Measurements from ENCODE around the gene PAPPA. TPM values are rescaled to one million over a fixed set of nuclear protein-coding genes. Genes with fewer than 3 reads are reported as not detected.

The PAPPA gene
- polyA plus RNA-seq, 1 donor from 2014 or later = 0.41 TPM

- H3K9ac ChIP-seq (ENCODE audit: low read length) = no peak overlapping the region
- H3K79me2 ChIP-seq (replicated peaks; ENCODE audit: insufficient read depth, low read length) = no peaks in the 10 kb centered on the region
- H3K27ac ChIP-seq (ENCODE audit: low read length) = no peak overlapping the region
- H3F3A ChIP-seq (ENCODE audit: insufficient read depth, low read length, poor library complexity, severe bottlenecking) = no peaks in the 10 kb centered on the region
- H3K9me3 ChIP-seq (ENCODE audit: low read length) = no peaks in the 10 kb centered on the region
- H3K27me3 ChIP-seq (ENCODE audit: insufficient read depth, low read depth, low read length) = no peaks in the 10 kb centered on the region
- no peaks in the 10 kb centered on the region for H3K9me2 ChIP-seq (ENCODE audit: insufficient read depth, low read length)
- no peak overlapping the region for H2AFZ ChIP-seq (ENCODE audit: low read depth, low read length)
- H3K4me2 ChIP-seq (ENCODE audit: low read length) = no peak overlapping the region
- no peak for TF ChIP-seq EZH2 (IDR thresholded peaks at IDR 0.05; ENCODE audit: borderline replicate concordance, insufficient read depth, low read length, poor library complexity, severe bottlenecking)
- TF ChIP-seq MXI1 (conservative IDR thresholded peaks at IDR 0.05; ENCODE audit: poor library complexity, severe bottlenecking) = no peak
- no peak for TF ChIP-seq POLR2AphosphoS5 (IDR thresholded peaks at IDR 0.05)
- no peak for TF ChIP-seq CTCF (IDR thresholded peaks at IDR 0.05; ENCODE audit: poor library complexity, severe bottlenecking)
- no peak for TF ChIP-seq TAF1 (IDR thresholded peaks at IDR 0.05; ENCODE audit: low read depth)
- TF ChIP-seq SMC3 (conservative IDR thresholded peaks at IDR 0.05; ENCODE audit: poor library complexity) = no peak
- TF ChIP-seq EP300 (conservative IDR thresholded peaks at IDR 0.05; ENCODE audit: poor library complexity, severe bottlenecking) = no peak
- no peak for TF ChIP-seq REST (IDR thresholded peaks at IDR 0.05; ENCODE audit: borderline replicate concordance)
- TF ChIP-seq RAD21 (conservative IDR thresholded peaks at IDR 0.05) = no peak
- no peaks in the 10 kb centered on the region for H4K20me1 ChIP-seq (ENCODE audit: insufficient read depth)
- no peaks in the 10 kb centered on the region for H3K36me3 ChIP-seq (ENCODE audit: insufficient read depth, low read length)
- no peak overlapping the region for H3K4me3 ChIP-seq (ENCODE audit: low read length)
These were observed 28.4 kb downstream of the PAPPA start for GRCh38 chr9:116181853-116182610.

- Histone ChIP-seq H3K79me2 (replicated peaks; ENCODE audit: insufficient read depth, low read length) (no peaks in the 10 kb centered on the region), H3F3A (ENCODE audit: insufficient read depth, low read length, poor library complexity, severe bottlenecking) (no peaks in the 10 kb centered on the region)
These were observed 29.3 kb downstream of the PAPPA start for GRCh38 chr9:116182876-116183275.

More at GRCh38 chr9:116182876-116183275, 29.3 kb downstream of the PAPPA start:
- no peak overlapping the region for H2AFZ ChIP-seq (ENCODE audit: low read depth, low read length)
- no peaks in the 10 kb centered on the region for H4K20me1 ChIP-seq (ENCODE audit: insufficient read depth)
- no peak overlapping the region for H3K27ac ChIP-seq (ENCODE audit: low read length)
- H3K4me2 ChIP-seq (ENCODE audit: low read length) = no peak overlapping the region
- TF ChIP-seq SMC3 (conservative IDR thresholded peaks at IDR 0.05; ENCODE audit: poor library complexity) = no peak
- TF ChIP-seq EP300 (conservative IDR thresholded peaks at IDR 0.05; ENCODE audit: poor library complexity, severe bottlenecking) = no peak
- TF ChIP-seq TAF1 (IDR thresholded peaks at IDR 0.05; ENCODE audit: low read depth) = no peak
- TF ChIP-seq CTCF (IDR thresholded peaks at IDR 0.05; ENCODE audit: poor library complexity, severe bottlenecking) = no peak
- TF ChIP-seq POLR2AphosphoS5 (IDR thresholded peaks at IDR 0.05) = no peak
- TF ChIP-seq EZH2 (IDR thresholded peaks at IDR 0.05; ENCODE audit: borderline replicate concordance, insufficient read depth, low read length, poor library complexity, severe bottlenecking) = no peak
- no peak for TF ChIP-seq REST (IDR thresholded peaks at IDR 0.05; ENCODE audit: borderline replicate concordance)
- no peak for TF ChIP-seq RAD21 (conservative IDR thresholded peaks at IDR 0.05)
- no peak for TF ChIP-seq MXI1 (conservative IDR thresholded peaks at IDR 0.05; ENCODE audit: poor library complexity, severe bottlenecking)
- H3K9ac ChIP-seq (ENCODE audit: low read length) = no peak overlapping the region
- H3K9me2 ChIP-seq (ENCODE audit: insufficient read depth, low read length) = no peaks in the 10 kb centered on the region
- no peak overlapping the region for H3K4me3 ChIP-seq (ENCODE audit: low read length)
- H3K36me3 ChIP-seq (ENCODE audit: insufficient read depth, low read length) = no peaks in the 10 kb centered on the region
- H3K27me3 ChIP-seq (ENCODE audit: insufficient read depth, low read depth, low read length) = no peaks in the 10 kb centered on the region
- no peaks in the 10 kb centered on the region for H3K9me3 ChIP-seq (ENCODE audit: low read length)
